GM18499 (cell line): ENCODE results near the gene TNFRSF11A.

Experiments
- ATAC-seq: cut with Tn5 transposase; IDR thresholded peaks from one replicate; pipeline ENCODE4 v1.9.1; 2021; ENCODE audit warnings: moderate number of reproducible peaks; ENCODE audit not compliant: insufficient read depth, unreplicated experiment

TNFRSF11A gene

GRCh38 chr18:62324181-62324828 lies 805 bp upstream of the TNFRSF11A start:
- ATAC-seq = no peak

GRCh38 chr18:62325806-62326645 lies 916 bp downstream of the TNFRSF11A start:
- ATAC-seq = no peak

- no peak for ATAC-seq
These were observed 1.7 kb downstream of the TNFRSF11A start for GRCh38 chr18:62326646-62327348.

GRCh38 chr18:62327977-62328376 lies 2.9 kb downstream of the TNFRSF11A start:
- ATAC-seq = no peak

GRCh38 chr18:62328586-62329525 lies 3.7 kb downstream of the TNFRSF11A start:
- ATAC-seq = no peak

GRCh38 chr18:62329691-62330454 lies 4.8 kb downstream of the TNFRSF11A start:
- no peak for ATAC-seq

- no peak for ATAC-seq
These were observed 5.5 kb downstream of the TNFRSF11A start for GRCh38 chr18:62330650-62331049.

- no peak for ATAC-seq
These were observed 6.7 kb downstream of the TNFRSF11A start for GRCh38 chr18:62331581-62332356.

- ATAC-seq = no peak
These were observed 7.3 kb downstream of the TNFRSF11A start for GRCh38 chr18:62332431-62332830.

GRCh38 chr18:62332964-62333695 lies 8.0 kb downstream of the TNFRSF11A start:
- no peak for ATAC-seq

- no peak for ATAC-seq
These were observed 9.0 kb downstream of the TNFRSF11A start for GRCh38 chr18:62334120-62334519.

- ATAC-seq = no peak
These were observed 10.4 kb downstream of the TNFRSF11A start for GRCh38 chr18:62335494-62335893.

- ATAC-seq = no peak
These were observed 11.5 kb downstream of the TNFRSF11A start for GRCh38 chr18:62336618-62337017.

- no peak for ATAC-seq
These were observed 12.2 kb downstream of the TNFRSF11A start for GRCh38 chr18:62337336-62337735.

GRCh38 chr18:62338446-62339105 lies 13.5 kb downstream of the TNFRSF11A start:
- ATAC-seq = no peak

GRCh38 chr18:62339106-62339988 lies 14.2 kb downstream of the TNFRSF11A start:
- no peak for ATAC-seq
